ENCODE data around the gene MORC3.

GRCh38 chr21:36347278-36347961 lies 27.4 kb downstream of the MORC3 start:
- no peak for TF ChIP-seq CTCF (IDR thresholded peaks at IDR 0.05; ENCODE audit: insufficient read depth, low read depth, low read length)
- TF ChIP-seq EZH2 (IDR thresholded peaks at IDR 0.05; ENCODE audit: insufficient read depth, low read length) = no peak

Measured in astrocyte (in vitro differentiated cells and primary cell).